Activated T-helper 2 cell treated with anti-CD3 and anti-CD28 coated beads, Interferon-gamma antibody, Interleukin-2, Interleukin-4, amounts not matched to agents 10 μg/mL and 5 μg/mL and 100 μg/mL, durations not matched to agents 14 hours and 24 hours and 36 hours (primary cell): ENCODE results near the gene ADAM19. TPM values are rescaled to one million over a fixed set of nuclear protein-coding genes. Genes with fewer than 3 reads are reported as not detected.

Experiments used
- DNase-seq: peaks from one replicate; pipeline ENCODE4 v3.0.0; 2021; ENCODE audit warnings: low spot score
- H3K27ac Mint-ChIP-seq: one replicate; pipeline ENCODE4 v1.8.0; 2021; ENCODE audit warnings: mixed read lengths
- H3K27me3 Mint-ChIP-seq: one replicate; pipeline ENCODE4 v1.8.0; 2021; ENCODE audit warnings: low read depth, mixed read lengths
- H3K36me3 Mint-ChIP-seq: one replicate; pipeline ENCODE4 v1.8.0; 2021; ENCODE audit warnings: low read depth, mixed read lengths
- H3K4me1 Mint-ChIP-seq: one replicate; pipeline ENCODE4 v1.8.0; 2021; ENCODE audit warnings: low read depth, mixed read lengths
- H3K4me3 Mint-ChIP-seq: one replicate; pipeline ENCODE4 v1.8.0; 2021; ENCODE audit warnings: low read depth, mild to moderate bottlenecking, moderate library complexity, mixed read lengths
- H3K9me3 Mint-ChIP-seq: one replicate; pipeline ENCODE4 v1.8.0; 2021; ENCODE audit warnings: mixed read lengths
- intact Hi-C: fragments of 100-400 bp; cut with micrococcal nuclease; formaldehyde crosslinking; loops from one replicate; pipeline ENCODE4 v1.15.1; 2023
- total RNA-seq: library from RNA; stranded (reverse); gene quantifications from 2 replicates; pipeline ENCODE4 v1.2.3, GENCODE V29; 2022

ADAM19 gene
- total RNA-seq, 1 donor from 2014 or later: 237 TPM

DNA sequence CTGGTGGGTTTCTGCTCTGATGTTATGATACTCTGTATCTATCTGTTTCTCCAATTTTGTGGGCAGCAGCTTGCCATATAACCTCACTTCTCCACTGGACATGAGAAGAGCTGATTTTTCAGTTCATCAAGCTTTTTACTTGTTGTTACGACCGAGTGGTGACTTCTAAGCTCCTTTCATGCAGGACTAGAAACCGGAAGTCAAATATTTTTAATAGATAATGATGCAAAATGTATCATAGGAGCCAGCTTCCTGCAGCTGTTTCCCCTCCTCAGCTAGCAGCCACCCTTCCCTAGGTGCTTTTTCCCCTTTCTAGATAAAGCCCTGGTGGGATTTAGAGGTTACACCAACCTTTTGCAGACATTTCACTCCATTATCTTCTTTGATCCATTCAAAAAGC is 17.0 kb upstream of the ADAM19 start:
- no peaks in the 10 kb centered on the region for H3K27me3 Mint-ChIP-seq
- H3K4me1 Mint-ChIP-seq: peaks cover 63% of the 10 kb centered on the region
- intact Hi-C loops: no loop called here
- H3K27ac Mint-ChIP-seq: peak overlapping the region; percentile 79
- H3K4me3 Mint-ChIP-seq: no peak overlapping the region
- peaks cover 10% of the 10 kb centered on the region for H3K9me3 Mint-ChIP-seq
- H3K36me3 Mint-ChIP-seq: peaks cover 12% of the 10 kb centered on the region
- no peak for DNase-seq

DNA sequence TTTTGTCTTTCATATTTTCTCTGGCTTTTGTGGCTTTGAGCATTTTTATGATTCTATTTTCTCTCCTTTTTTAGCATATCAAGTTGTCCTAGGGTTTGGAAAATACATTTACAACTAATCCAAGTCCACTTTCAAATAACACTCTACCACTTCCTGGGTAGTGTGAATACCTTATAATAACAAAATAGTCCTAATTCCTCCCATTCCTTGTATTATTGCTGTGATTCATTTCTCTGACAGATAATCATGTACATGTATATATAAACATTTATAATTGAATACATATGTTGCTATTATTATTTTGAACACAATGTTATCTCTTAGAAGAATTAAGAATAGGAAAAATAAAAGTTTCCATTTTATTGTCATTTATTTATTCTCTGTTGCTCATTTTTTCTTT is 14.9 kb upstream of the ADAM19 start:
- no peak for DNase-seq
- Mint-ChIP-seq H3K27ac (no peak overlapping the region), H3K36me3 (peaks cover 7% of the 10 kb centered on the region), H3K9me3 (peaks cover 9% of the 10 kb centered on the region), H3K4me3 (no peak overlapping the region), H3K27me3 (no peaks in the 10 kb centered on the region), H3K4me1 (peaks cover 42% of the 10 kb centered on the region)
- intact Hi-C loops: no loop called here

- DNase-seq: no peak
- no peaks in the 10 kb centered on the region for H3K27me3 Mint-ChIP-seq
- intact Hi-C loops: no loop called here
- H3K36me3 Mint-ChIP-seq: no peaks in the 10 kb centered on the region
- H3K4me1 Mint-ChIP-seq: peaks cover 37% of the 10 kb centered on the region
- no peak overlapping the region for H3K27ac Mint-ChIP-seq
- H3K9me3 Mint-ChIP-seq: peaks cover 16% of the 10 kb centered on the region
- H3K4me3 Mint-ChIP-seq: no peak overlapping the region
Measured at GRCh38 chr5:157584628-157585027, 9.1 kb upstream of the ADAM19 start.

- Mint-ChIP-seq H3K9me3 (peaks cover 16% of the 10 kb centered on the region), H3K4me3 (peak overlapping the region; percentile 1), H3K27ac (peak overlapping the region; percentile 65), H3K4me1 (peaks cover 52% of the 10 kb centered on the region), H3K36me3 (no peaks in the 10 kb centered on the region), H3K27me3 (no peaks in the 10 kb centered on the region)
- no peak for DNase-seq
- intact Hi-C loops: loop anchor here (1.0 kb wide), 3 partner anchors 11 to 40 kb away; no protein-coding TSS in a partner anchor
Measured at GRCh38 chr5:157582731-157583620, 7.4 kb upstream of the ADAM19 start.

DNA sequence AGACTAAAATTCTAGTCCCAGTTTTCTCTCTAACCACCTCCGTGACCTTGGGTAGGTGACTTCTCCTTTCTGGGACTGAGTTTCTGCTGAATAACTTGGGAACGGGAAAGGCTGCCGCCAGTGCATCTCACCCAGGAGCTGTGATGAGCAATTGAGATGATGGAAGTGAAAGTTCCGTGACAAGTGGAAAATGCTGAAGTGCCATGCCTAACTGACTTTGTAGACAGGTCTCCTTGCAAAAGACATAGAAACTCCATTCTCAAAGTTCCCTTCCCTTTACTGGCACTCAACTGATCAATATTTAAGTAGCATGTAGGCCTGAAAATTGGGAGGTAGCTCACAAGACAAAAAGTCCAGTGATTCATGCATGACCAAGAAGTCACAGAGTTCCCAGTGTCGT is 6.3 kb upstream of the ADAM19 start:
- peak overlapping the region; percentile 74 for H3K27ac Mint-ChIP-seq
- H3K36me3 Mint-ChIP-seq: no peaks in the 10 kb centered on the region
- H3K27me3 Mint-ChIP-seq: no peaks in the 10 kb centered on the region
- no peak overlapping the region for H3K4me3 Mint-ChIP-seq
- peaks cover 16% of the 10 kb centered on the region for H3K9me3 Mint-ChIP-seq
- intact Hi-C loops: loop anchor here (1.0 kb wide), 2 partner anchors 12 to 39 kb away; no protein-coding TSS in a partner anchor
- H3K4me1 Mint-ChIP-seq: peaks cover 57% of the 10 kb centered on the region
- DNase-seq: no peak

- Mint-ChIP-seq H3K36me3 (peaks cover 20% of the 10 kb centered on the region), H3K4me1 (peaks cover 58% of the 10 kb centered on the region), H3K4me3 (no peak overlapping the region), H3K9me3 (no peaks in the 10 kb centered on the region), H3K27ac (no peak overlapping the region), H3K27me3 (no peaks in the 10 kb centered on the region)
- intact Hi-C loops: no loop called here
- DNase-seq: no peak
Measured at GRCh38 chr5:157578079-157578780, 2.7 kb upstream of the ADAM19 start.

DNA sequence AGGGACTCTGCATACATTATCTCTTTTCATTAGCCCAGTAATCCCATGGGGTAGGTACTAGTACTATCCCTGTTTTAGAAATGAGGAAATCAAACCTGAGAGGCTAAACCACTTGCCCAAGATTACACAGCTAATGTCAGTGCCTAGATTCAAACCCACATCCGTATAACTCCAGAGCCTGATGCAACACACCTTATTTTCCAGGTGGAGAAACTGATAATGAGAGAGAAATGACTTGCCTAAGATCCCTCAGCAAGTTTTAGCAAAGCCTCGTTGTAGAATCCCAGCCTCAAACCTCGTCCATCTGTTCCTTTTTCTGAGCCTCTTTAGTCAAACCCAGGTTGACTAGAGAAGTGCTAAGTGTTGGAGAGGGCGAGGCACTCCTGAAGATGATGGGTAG is 1.1 kb upstream of the ADAM19 start:
- intact Hi-C loops: loop anchor here (1.0 kb wide), 1 partner anchor 27 kb away; no protein-coding TSS in a partner anchor
- Mint-ChIP-seq H3K36me3 (peaks cover 33% of the 10 kb centered on the region), H3K4me1 (peaks cover 54% of the 10 kb centered on the region), H3K4me3 (no peak overlapping the region), H3K27me3 (no peaks in the 10 kb centered on the region), H3K27ac (no peak overlapping the region), H3K9me3 (no peaks in the 10 kb centered on the region)
- no peak for DNase-seq

DNA sequence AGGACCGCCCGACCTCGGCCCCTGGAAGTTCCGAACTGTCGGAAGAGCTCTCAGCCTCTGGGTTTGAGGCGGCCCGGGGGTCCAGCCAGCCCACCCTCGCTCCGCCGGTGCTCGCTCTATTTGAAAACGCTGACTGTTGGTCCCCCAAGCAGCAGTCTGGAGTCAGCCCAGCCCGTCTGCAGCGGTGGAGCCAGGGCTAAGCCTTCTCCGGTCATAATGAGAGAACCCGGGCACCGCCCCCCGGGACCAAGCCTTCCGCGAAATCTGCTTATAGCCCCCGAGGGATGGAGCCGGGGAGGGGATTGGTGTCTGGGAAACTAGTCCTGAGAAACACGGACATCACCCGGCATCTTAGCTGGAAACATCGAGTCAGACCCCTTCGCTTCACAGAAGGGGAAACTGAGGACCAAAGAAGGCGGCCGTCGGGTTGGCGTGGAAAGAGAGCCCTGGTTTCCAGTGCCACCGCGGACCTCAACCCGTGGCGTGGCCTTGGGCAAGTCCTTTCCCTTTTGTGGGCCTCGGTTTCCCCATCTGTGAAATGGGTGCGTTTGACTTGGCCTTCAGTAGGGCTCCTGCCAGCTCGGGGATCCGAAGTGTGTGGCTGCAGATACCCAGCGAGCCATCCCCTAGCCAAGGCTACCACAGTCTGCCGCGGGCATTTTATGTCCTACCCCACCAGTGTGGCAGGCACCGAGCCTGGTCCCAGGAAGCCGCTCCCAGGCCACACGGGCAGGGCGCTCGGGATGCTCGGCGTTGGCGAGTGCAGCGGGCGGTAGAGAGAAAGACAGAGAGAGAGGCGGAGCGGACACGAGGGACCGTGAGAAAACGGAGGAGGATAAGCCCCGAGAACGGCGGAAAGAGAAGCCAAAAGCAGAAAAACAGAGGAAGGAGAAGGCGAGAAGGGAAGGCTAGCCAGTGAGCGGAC is 857 bp downstream of the ADAM19 start:
- peaks cover 53% of the 10 kb centered on the region for H3K36me3 Mint-ChIP-seq
- no peaks in the 10 kb centered on the region for H3K27me3 Mint-ChIP-seq
- peak overlapping the region; percentile 94 for H3K4me3 Mint-ChIP-seq
- H3K27ac Mint-ChIP-seq: peak overlapping the region; percentile 84
- DNase-seq: peak; percentile 28
- intact Hi-C loops: no loop called here
- peaks cover 61% of the 10 kb centered on the region for H3K4me1 Mint-ChIP-seq
- no peaks in the 10 kb centered on the region for H3K9me3 Mint-ChIP-seq

- peak overlapping the region; percentile 81 for H3K27ac Mint-ChIP-seq
- intact Hi-C loops: loop anchor here (1.0 kb wide), 2 partner anchors 12 to 31 kb away; no protein-coding TSS in a partner anchor
- DNase-seq: peak; percentile 31
- no peaks in the 10 kb centered on the region for H3K9me3 Mint-ChIP-seq
- H3K27me3 Mint-ChIP-seq: no peaks in the 10 kb centered on the region
- H3K4me1 Mint-ChIP-seq: peaks cover 59% of the 10 kb centered on the region
- H3K4me3 Mint-ChIP-seq: peak overlapping the region; percentile 94
- H3K36me3 Mint-ChIP-seq: peaks cover 86% of the 10 kb centered on the region
Measured at GRCh38 chr5:157571357-157571827, 4.2 kb downstream of the ADAM19 start.

DNA sequence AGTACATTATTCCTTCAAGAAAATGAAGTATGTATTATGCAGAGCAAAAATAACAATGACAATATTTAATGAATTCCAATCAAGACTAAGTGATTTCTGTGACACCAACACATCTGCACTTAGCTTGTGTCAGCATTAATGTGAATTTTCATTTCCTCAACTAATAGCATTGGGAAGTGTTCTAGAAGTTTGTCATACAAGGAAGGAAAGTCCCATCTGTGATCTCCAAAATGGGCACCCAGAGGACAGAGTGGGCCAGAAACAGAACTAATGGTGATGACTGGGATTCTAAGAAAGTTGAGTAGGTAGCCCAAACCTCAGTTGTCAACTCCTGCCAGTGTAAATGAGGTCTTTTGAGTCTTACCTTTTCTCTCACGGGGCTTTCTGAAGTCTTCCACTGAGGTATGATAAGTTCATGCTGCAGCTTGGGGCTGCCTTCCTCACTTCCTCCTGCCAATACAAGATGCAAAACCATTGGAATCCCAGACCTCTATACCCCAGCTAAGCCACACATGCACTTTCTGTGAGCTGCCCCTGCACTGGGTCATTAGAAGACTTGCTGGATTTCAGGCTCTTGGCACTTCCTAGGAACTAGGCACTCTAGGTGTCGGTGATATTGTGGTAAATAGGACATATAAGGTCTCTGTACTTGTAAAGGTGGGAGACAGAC is 4.9 kb downstream of the ADAM19 start:
- no peak for DNase-seq
- no peaks in the 10 kb centered on the region for H3K27me3 Mint-ChIP-seq
- peak overlapping the region; percentile 94 for H3K4me3 Mint-ChIP-seq
- H3K9me3 Mint-ChIP-seq: no peaks in the 10 kb centered on the region
- intact Hi-C loops: loop anchor here (1.0 kb wide), 2 partner anchors 13 to 30 kb away; no protein-coding TSS in a partner anchor
- peak overlapping the region; percentile 81 for H3K27ac Mint-ChIP-seq
- H3K4me1 Mint-ChIP-seq: peaks cover 57% of the 10 kb centered on the region
- H3K36me3 Mint-ChIP-seq: peaks cover 86% of the 10 kb centered on the region

DNA sequence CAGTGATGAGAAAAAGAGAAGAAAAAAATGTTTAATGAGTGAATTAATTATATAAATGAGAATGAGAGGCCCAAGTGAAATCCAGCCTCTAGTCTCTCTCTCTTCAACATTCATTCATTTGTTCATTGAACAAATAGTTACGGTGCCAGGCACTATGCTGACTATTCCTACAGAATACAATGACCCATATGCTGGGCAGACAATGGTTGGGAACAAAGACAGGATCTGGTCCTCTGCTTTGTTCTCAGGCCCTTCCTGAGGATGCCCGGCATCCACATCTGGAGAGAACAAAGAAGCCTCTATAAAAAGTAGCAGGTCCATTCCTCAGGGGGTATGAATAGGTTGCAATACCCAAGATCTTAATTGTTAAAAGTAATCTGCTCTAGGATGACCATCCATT is 6.9 kb downstream of the ADAM19 start:
- DNase-seq: no peak
- peaks cover 89% of the 10 kb centered on the region for H3K36me3 Mint-ChIP-seq
- H3K27ac Mint-ChIP-seq: peak overlapping the region; percentile 61

DNA sequence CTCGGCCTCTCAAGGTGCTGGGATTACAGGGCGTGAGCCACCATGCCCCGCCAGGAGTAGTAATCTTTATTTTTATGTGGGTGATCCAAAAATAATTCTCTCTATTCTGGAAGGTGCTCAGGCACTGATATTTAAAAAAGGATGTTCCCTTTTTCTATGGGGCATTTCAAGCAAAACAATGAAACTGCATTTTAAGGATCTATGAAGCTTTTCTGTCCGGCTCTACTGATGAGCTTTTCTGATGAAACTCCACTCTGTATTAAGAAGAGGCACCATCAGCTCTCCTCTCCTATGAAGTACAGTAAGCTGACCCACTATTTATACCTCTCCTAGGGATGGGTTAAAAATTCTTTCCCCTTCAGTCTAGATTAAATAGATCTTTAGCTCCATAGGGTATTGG is 7.4 kb downstream of the ADAM19 start:
- Mint-ChIP-seq H3K4me3 (no peak overlapping the region), H3K27ac (no peak overlapping the region), H3K4me1 (peaks cover 70% of the 10 kb centered on the region), H3K9me3 (no peaks in the 10 kb centered on the region), H3K36me3 (peaks cover 90% of the 10 kb centered on the region), H3K27me3 (no peaks in the 10 kb centered on the region)
- intact Hi-C loops: no loop called here
- DNase-seq: no peak

More for the DNA sequence above, 6.9 kb downstream of the ADAM19 start:
- H3K27me3 Mint-ChIP-seq: no peaks in the 10 kb centered on the region
- H3K4me1 Mint-ChIP-seq: peaks cover 68% of the 10 kb centered on the region
- H3K4me3 Mint-ChIP-seq: peak overlapping the region; percentile 26
- H3K9me3 Mint-ChIP-seq: no peaks in the 10 kb centered on the region
- intact Hi-C loops: no loop called here
